Fibroblast of peridontal ligament (primary cell): Measurements from ENCODE around the gene PPARA.
"Not testable (repeated sequence)": the region's sequence is repeated elsewhere in the genome, so short reads cannot be mapped to it uniquely, and the experiment has no call there.

Experiments
- DNase-seq: peaks from one replicate; pipeline ENCODE4 v3.0.0-alpha.2; 2010; ENCODE audit errors: extremely low read depth

The PPARA gene

DNA sequence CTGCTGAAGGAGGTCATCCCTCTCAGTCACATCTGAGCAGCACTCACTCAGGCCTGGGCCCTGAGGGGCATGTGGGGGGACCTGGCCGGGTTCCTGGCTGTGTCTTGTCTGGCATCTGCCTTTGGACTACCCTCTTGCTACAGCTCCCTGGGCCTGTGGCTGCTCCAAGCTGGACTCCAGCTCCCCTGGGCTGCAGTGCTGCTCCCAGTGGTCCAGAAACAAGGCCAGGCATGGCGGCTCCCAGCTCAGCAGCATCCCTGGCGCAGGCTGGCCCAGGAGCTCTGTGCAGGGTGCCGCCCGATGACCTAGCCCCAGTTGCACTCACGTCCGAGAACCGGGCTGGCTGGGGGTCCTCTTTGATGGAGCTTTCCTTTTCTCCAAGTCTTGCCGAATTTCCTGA is 94.4 kb downstream of the PPARA start:
- DNase-seq, result no peak

DNA sequence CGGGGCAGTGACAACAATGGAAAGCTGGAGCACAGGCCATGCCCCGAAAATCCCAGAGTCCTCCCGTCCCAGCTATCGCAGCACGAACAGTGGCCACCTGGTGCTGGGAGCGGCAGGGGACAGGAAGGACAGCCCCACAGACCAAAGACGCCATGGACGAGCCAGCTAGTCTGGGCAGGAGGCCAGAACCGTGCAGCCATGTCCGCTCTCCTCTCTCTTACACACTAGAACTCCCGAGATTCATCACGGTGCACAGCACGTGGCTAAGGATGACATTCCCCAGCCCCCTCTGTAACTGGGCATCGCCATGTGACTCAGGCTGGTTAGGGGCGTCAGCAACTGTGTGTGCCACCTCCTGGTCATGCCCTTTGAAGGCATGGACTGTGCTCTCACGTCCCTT is 95.2 kb downstream of the PPARA start:
- no peak for DNase-seq

DNA sequence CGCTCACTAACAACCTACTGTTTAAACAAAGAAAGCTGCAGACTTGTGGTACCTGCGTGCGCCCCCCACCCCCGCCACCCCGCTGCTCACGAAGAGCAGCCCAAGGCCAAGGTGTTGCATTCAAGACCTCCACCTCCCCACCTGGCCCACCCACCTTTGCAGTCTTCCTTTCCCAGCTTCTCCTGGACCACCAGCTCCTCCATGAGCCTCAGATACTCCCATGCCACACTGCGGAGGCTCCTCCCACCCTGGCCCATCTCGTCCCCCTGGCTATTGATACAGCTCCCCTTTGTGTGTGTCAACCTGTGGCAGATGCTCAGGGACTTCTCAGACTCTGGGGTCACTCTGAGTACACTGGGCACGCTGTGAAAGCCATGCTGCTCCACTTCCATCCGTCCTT is 95.9 kb downstream of the PPARA start:
- no peak for DNase-seq

DNA sequence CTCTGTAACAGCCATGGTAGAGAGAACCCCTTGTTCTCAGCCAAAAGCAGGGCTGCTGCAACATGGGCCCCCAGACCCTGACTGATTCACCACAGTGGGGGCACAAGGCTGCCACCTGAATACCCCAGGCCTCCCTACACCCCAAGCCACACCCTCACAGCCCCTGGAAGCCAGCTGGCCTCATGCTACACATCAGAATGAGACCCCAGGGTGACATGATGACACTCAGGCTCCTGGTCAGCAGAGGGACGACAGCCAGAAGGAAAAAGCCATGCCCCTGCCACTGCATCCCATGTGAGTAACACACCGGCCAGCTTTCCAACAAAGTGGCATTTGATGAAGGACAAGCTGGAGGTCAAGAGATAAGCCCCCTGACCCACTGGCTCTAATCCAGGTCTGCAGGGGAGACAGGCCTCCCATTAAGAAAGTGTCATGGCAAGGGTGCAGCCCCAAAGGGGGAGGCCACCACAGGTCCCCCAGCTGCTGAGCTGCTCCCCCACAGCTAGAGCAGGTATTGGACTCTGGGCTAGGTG is 97.2 kb downstream of the PPARA start:
- DNase-seq, result no peak

DNA sequence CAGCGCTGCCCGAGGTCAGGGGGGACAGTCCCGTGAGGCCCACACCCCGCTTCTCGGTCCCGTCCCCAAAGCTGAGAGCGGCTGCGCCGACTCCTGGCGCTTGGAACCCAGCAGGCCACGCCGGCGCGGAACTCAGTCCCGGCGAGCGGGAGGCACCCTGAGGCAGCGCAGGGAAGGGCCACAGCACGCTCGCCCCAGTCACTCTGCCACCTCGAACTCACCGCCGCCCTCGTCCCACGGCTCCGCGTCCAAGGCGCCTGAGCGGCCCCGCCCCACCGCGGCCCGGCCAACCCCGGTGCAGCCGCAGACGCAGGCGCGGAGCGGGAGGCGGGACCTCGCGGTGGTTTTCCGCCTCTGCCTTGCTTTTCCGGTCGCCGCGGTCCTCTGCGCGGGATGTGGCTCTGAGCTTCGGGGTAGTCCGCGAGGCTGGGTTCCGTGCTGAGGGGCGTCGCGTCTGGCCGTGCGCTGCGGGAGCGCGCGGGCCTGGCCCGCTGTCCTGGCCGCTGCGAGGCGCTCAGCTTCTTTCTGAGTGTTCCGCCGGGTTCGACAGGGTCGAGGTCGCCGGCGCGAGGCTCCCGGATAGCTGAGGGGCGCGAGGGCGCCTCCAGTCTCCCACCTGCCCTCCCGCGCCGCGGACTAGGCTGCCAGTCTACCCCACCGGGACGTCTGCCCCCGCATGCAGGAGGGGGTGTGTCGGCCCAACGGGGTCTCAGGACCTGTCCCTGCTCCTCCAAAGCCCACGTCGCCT is 99.9 kb downstream of the PPARA start, which contains the start of gene CDPF1:
TSS of gene CDPF1 (minus strand) at position 259 of the 748 bp plus-strand sequence. CDS start 2,009 bp downstream, outside the sequence.
- DNase-seq, result peak; percentile 64

DNA sequence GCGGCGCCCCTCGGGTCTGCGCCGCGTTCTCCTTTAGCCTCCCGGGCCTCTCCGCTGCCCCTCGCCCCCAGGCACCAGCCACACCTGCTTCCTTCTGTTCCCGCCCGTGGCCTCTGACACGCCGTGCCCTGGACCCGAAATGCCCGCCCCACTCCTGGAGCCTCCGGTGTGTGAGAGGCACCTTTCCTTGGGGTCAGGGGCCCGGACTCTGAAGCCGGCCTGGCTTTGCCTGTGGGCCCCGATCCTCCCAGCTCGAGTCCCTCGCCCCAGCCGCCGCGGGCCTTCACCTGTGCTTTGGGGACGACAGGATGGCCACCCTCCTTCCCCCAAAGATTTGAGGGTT is 100.4 kb downstream of the PPARA start:
- no peak for DNase-seq

DNA sequence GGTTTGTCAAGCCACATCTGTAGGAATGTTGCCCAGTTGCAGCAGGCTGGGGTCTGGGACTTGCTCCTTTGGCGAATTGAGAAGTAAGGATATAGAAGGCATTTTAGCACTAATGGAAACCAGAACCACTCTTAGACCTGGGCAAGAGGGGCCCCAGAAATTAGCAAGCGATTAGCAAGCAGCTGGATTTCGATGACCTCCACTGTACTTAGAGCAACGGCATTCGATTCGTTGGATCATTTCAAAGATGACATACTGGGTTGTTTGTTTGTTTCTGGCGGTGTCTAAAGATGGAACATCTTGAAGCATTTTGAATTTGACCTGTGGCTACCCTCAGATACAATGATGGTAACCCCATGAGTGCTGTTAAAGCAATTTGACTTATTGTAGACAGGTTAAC is 100.9 kb downstream of the PPARA start:
- peak; percentile 11 for DNase-seq

DNA sequence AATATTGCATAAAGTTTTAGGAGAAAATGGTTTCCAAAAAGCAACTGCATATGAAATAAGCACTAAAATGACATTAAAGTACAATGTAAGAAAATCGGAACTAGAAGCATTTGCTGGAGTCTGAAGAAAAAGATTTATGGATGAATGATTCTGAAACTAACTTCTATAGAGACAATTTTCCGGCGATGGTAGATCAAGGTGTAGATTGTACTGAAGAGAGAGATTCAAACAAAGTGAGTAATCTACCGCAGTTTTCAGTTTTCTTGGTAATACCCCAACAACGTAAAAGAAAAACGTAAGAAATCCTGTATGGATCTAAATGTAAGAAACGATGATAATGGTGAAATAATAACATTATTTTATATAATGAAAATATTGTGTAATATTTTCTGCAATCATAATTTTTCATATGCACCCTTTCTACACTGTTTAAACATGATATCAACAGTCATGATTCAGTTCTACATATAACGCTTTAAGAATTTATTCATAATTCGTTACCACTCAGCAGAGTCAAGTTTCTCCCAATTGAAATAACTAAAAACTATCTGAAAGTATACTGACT is 101.6 kb downstream of the PPARA start:
- DNase-seq, result no peak

DNA sequence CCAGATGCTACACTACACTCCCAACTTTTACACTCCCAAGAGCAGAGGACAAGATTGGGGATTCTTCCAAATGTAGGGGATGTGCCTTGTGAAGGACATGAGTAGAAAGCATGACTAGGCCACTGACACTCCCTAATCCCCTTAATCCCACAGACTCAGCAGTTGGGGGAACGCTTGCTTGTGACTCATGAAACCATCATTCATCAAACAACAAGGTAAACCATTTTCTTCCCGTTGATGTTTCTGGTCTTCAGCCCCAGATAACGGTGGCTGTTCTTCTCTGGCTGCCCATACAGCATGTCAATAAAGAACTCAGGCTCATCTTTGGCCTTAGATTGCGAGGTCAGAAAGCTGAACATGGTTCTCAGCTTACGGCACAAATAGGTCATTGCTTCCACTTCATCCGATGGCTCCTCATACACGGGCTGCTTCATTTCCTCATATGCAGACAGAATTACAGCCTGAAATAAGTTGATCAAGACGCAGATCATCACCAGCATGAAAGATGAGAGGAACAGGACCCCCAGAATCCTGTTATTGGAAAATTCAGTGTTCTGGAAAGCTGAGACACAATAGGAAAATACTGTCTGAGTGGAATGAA is 106.1 kb downstream of the PPARA start:
- DNase-seq, result no peak

DNA sequence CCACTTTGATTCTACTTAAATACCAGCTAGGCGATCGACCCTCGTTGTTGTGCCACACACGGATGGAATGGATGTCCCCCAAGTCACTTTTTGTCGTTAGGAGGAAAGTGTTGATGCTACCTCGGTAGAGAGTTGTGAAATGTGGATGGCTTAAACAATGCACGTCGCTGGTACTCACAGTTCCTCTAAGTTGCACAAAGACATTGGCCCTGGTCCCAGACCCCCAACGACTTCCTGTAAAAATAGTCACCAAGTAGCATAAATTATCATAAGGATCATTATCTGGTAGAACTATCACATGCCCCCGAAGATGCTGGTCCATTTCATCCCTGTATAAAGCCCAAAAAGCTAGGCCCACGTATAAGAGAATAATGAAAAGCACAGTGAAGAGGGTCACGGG is 109.0 kb downstream of the PPARA start:
- no peak for DNase-seq

DNA sequence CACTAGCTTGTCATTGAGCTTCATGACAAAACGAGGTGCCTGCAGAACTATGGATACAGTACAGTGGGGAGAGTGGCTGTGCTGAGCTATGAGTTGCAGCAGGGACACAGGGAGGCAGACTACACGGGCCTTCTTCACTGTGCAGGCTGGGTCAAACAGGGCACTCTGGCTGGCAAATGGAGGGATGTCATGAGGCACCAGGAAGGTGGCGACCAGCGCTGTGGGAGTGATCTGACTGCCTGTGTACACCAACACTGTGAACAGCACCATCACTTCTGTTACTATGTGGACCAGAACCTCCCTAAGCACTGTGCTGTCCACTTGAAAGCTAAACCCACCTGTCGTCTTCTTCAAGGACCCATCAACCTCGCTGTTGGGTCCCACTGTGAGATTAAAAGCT is 109.7 kb downstream of the PPARA start:
- DNase-seq, result no peak

DNA sequence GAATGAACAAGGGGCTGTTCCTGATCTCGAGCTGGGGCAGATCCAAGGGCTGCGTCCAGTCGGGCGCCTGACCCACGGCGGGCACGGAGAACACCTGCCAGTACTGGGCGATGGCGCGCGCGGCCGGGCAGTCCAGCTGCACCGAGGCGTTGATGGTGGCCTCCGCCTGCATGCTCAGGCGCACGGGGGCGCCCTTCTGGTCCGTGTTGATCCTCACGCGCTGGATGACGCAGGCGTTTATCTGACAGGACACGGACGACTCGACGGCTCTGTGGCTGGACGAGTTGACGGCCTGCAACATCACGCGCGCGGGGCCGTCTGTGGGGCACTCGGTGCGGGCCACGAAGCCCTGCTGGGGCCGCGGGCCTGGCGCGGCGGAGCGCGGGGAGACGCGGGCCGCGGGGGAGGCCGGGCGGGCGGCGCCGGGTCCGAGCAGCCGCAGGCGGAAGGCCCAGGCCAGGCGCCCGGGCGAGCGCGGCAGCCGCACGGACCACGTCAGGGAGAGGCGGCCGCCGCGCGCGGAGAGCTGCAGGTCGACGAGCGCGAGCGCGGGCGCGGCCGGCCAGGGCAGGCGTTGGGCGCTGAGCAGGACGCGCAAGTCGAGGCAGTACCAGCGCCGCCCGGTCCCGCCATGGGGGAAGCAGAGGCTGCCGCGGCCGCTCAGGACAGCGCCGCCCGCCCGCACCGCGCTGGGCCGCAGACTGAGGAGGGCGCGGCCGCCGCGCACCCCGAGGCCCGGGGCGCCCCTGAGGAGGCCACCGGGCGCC is 112.3 kb downstream of the PPARA start:
- DNase-seq, result peak; percentile 21

DNA sequence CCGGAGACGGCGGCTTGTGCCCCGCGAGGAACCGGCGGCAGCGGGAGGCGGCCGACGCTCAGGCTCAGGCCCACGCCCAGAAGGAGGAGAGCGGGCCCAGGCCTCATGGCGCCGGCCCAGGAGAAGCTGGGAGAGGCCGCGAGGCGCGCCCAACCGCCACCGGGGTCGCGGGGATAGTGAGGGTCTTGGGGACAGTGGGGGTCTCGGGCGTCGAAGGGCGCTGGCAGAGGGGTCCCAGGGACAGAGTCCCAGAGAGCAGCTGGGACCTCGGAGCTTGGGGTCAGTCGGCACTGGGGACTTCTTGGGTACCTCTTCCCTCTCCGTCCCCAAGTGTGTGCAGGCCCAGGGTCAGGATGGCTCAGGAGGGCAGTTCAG is 112.9 kb downstream of the PPARA start, which contains the start of gene PKDREJ:
TSS of gene PKDREJ (minus strand) at position 128 of the 375 bp plus-strand sequence. CDS start at position 107, 21 bp downstream.
- no peak for DNase-seq

DNA sequence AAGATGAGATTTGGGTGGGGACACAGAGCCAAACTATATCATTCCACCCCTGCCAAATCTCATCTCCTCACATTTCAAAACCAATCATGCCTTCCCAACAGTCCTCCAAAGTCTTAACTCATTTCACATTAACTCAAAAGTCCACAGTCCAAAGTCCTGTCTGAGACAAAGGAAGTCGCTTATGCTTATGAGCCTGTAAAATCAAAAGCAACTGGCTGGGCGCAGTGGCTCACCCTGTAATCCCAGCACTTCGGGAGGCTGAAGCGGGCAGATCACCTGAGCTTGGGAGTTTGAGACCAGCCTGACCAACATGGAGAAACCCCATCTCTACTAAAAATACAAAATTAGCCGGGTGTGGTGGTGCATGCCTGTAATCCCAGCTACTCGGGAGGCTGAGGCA is 114.2 kb downstream of the PPARA start:
- DNase-seq, result not testable (repeated sequence)

DNA sequence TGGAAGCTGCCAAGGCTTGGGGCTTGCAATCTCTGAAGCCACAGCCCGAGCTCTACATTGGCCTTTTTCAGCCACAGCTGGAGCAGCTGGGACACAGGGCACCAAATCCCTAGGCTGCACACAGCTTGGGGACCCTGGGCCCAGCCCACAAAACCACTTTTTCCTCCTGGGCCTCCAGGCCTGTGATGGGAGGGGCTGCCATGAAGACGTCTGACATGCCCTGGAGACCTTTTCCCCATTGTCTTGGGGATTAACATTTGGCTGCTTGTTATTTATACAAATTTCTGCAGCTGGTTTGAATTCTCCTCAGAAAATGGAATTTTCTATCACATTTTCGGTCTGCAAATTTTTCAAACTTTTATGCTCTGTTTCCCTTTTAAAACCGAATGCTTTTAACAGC is 115.3 kb downstream of the PPARA start:
- not testable (repeated sequence) for DNase-seq

DNA sequence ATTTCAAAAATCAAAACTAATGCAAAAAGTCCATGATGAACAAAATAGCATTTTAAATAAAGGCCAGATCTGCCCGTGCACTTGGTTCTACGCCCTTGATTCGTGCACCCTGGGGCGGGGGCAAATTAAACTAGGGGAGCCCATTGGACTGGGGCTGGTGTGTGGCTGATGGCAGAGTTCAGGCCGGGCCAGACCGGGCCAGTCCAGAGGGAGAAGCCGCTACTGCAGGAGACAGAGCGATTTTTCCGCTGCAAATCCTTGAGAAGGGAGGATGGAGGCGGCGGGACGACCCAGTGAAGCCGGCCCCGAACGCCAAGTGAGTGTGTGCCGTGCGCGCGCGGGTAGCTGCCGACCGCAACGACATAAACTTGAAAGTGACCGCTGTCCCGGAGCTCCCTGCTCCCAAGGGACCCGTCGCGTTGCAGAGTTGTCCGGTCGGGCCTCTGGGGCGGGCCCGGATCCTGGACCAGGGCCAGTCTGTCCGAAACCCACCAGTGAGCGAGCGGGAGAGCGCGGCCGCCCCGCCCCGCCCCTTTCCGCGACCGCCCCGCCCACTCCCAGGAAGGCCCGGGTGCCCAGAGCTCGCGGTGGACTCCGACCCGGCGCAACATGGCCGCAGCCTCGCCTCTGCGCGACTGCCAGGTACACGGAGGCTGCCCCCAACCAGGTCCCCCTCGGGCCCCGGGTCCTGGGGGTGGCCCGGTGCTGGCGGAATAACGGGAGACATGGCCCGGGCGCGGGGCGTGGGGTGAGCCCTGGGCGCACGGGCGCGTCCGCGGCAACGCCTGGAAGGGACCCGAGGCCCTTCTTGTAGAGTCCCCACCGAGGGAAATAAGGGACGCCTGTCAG is 117.3 kb downstream of the PPARA start, which contains the start of gene TTC38:
TSS of gene TTC38 (plus strand) at position 578 of the 849 bp plus-strand sequence. CDS start at position 610, 32 bp downstream.
- peak; percentile 67 for DNase-seq

DNA sequence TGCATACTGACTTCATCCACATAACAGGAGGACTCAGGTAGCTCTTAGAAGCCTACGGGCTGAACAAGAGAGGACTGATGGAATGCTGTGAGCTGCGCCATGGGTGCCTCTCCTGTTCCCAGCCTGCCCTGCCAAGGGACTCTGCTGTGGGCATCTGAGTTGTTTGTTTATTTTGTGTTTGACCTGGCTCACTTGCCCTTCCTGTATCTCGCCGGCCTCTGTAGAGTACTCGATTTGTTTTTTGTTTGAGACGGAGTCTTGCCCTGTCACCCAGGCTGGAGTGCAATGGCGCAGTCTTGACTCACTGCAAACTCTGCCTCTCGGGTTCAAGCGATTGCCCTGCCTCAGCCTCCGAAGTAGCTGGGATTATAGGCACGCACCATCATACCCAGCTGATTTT is 119.2 kb downstream of the PPARA start:
- DNase-seq, result no peak

DNA sequence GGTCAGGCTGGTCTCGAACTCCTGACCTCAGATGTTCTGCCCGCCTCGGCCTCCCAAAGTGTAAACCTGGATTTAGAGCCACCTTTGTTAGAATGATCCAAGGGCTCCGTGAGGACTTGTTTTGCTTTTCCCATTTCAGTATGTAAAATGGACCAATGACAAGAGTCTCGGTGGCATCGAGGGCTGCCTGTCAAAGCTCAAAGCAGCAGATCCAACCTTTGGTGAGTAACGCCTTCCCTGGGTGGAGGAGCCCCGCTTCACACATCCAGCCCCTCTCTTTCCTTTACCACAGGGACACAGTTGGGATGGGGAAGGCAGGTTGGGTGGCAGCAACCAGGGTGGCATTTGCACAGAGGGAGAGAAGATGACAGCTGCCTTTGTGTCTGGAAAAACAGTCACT is 121.9 kb downstream of the PPARA start:
- DNase-seq, result no peak

DNA sequence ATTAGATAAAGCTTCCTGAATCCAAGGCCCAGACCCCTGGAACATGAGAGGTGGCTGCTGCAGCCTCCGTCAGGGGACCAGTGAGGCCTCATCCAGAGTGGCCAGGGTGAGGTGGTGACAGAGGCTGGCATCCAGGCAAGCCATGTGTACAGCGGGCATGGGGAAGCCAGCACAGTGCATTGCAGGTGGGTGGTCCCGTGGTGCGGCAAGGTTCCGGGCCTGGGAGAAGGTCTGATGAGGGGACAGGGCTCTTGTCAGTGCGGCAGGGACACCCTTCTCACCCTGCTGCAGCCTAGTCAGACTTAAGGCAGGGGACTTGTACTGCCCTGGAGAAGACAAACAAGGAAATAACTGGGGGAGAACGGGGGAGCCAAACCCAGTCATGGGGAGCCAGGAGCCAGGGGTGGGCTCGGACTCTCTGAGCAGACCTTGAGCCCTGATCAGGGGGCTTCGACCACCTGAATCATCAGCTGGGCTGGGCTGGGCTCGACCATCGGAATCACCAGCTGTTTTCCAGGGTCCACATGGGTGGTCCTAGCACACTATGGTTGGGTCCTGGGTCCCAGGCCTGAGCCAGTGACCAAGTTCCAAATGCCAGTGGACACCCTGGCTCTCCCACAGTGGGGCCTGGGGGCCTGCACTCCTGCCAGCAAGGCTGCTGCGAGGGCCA is 122.6 kb downstream of the PPARA start:
- no peak for DNase-seq

DNA sequence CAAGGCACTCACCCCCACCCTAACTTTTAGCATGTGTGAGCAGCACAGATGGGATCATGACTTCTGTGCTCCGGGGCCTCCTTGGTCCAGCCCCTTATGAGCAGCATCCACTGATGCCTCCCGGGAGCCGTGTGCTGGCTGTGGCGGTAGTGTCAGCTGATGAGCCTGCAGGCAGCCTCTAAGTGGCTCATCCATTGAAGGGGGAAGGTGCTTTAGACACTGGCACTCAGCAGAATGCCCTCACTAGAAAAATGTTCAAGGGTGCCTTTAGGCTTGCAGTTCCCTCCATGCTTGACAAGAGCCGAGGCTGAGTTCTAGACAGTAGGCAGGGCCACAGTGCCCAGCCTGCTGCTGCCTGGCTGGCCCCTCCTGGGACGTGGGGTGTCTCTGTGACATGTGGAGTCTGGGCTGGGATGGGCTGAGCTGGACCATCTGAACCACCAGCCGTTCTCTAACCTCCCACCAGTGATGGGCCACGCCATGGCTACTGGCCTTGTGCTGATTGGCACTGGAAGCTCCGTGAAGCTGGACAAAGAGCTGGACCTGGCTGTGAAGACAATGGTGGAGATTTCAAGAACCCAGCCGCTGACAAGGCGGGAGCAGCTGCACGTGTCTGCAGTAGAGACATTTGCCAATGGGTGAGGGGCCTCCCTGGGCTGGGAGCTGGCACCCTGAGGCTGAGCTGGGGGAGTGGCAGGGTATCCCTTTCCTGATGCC is 123.3 kb downstream of the PPARA start:
- DNase-seq, result no peak
